ENCODE results near the gene CTNNBL1.

DNA sequence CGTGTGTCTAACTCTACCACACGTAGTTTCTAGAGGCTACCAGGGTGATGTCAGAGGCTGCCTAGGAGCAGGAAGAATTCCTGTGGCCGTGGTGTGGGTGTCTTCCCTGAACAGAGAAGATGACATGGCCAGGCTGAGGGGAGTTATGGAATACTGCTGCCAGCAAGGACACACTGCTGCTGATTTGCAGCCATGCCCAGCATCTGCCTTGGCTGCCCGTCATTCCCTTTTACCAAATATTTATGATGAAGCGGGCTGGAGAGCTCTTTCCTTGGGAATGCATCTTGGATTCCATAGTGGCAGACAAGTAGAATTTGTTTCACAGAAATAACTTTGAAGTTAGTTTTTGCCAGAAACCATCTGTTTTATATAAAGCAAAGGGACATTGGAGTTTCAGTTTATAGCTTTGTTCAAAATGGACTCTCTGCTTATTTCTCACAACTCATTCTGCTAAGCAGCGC is 128.3 kb downstream of the CTNNBL1 start:
- TF ChIP-seq POLR2A (IDR thresholded peaks at IDR 0.05) (no peak), CTCF (IDR thresholded peaks at IDR 0.05) (no peak)

Measured in uterus (tissue), 2 donors.